SU-DHL-6 (cell line): Measurements from ENCODE around the gene ZNF664.

ENCODE experiments used
- H2AFZ ChIP-seq: fragments of 200-600 bp; sonication (generic); 2 replicates; pipeline ENCODE4 v1.6.1; 2014; ENCODE audit warnings: low read depth, mild to moderate bottlenecking, moderate library complexity, mixed read lengths, antibody characterized with exemption, low read length; ENCODE audit not compliant: severe bottlenecking
- H3F3A ChIP-seq: fragments of 200-600 bp; shearing (Covaris generic); 2 replicates; pipeline ENCODE4 v1.6.0; 2016; ENCODE audit warnings: antibody characterized with exemption, mild to moderate bottlenecking; ENCODE audit not compliant: insufficient read depth
- H3K27ac ChIP-seq: fragments of 200-600 bp; sonication (generic); 2 replicates; pipeline ENCODE4 v1.5.1; 2016; ENCODE audit warnings: low read depth, mild to moderate bottlenecking, low read length, moderate library complexity, mixed read lengths
- H3K27me3 ChIP-seq: fragments of 200-600 bp; sonication (generic), shearing (Covaris generic); 2 replicates; pipeline ENCODE4 v1.6.0; 2014; ENCODE audit warnings: mild to moderate bottlenecking, low read length
- H3K36me3 ChIP-seq: fragments of 200-600 bp; sonication (generic); 2 replicates; pipeline ENCODE4 v1.6.1; 2014; ENCODE audit warnings: mild to moderate bottlenecking, low read length, mixed read lengths
- H3K4me2 ChIP-seq: fragments of 300-600, 200-600 bp; shearing (Covaris generic), sonication (generic); 2 replicates; pipeline ENCODE4 v1.6.0; 2014; ENCODE audit warnings: low read length, low read depth, mild to moderate bottlenecking; ENCODE audit not compliant: poor library complexity, severe bottlenecking
- H3K4me3 ChIP-seq: fragments of 200-600 bp; sonication (generic); 2 replicates; pipeline ENCODE4 v1.5.1; 2014; ENCODE audit warnings: antibody characterized with exemption, low read length, mild to moderate bottlenecking, mixed read lengths; ENCODE audit not compliant: insufficient read depth, poor library complexity, severe bottlenecking
- H3K79me2 ChIP-seq: fragments of 200-600 bp; sonication (generic); 2 replicates; pipeline ENCODE4 v1.6.1; 2014; ENCODE audit warnings: mild to moderate bottlenecking, low read length, moderate library complexity; ENCODE audit not compliant: insufficient read depth
- H3K9ac ChIP-seq: fragments of 200-600 bp; sonication (generic); 2 replicates; pipeline ENCODE4 v1.7.0; 2014; ENCODE audit warnings: mild to moderate bottlenecking, low read length
- H3K9me2 ChIP-seq: fragments of 200-600 bp; sonication (generic); replicated peaks from 2 replicates; pipeline ENCODE4 v1.6.1; 2014; ENCODE audit warnings: low read length; ENCODE audit not compliant: insufficient read depth
- H3K9me3 ChIP-seq: fragments of 200-600 bp; sonication (generic); 2 replicates; pipeline ENCODE4 v1.6.1; 2014; ENCODE audit warnings: low read length, mixed read lengths; ENCODE audit not compliant: insufficient read depth
- H4K20me1 ChIP-seq: fragments of 200-600 bp; sonication (generic); 2 replicates; pipeline ENCODE4 v1.6.1; 2014; ENCODE audit warnings: low read depth, mild to moderate bottlenecking, antibody characterized with exemption, low read length, moderate library complexity, mixed read lengths
- CTCF ChIP-seq: fragments of 200-600 bp; sonication (generic); IDR thresholded peaks from one replicate; pipeline ENCODE4 v1.5.1; 2017; ENCODE audit warnings: antibody characterized with exemption, mild to moderate bottlenecking, low read length, moderate library complexity; ENCODE audit not compliant: insufficient read depth, poor library complexity, severe bottlenecking
- EZH2phosphoT487 ChIP-seq: fragments of 200-600 bp; sonication (generic), shearing (Covaris generic); conservative IDR thresholded peaks from 2 replicates; pipeline ENCODE4 v1.6.1; 2018; ENCODE audit warnings: mild to moderate bottlenecking, antibody characterized with exemption, low read length, moderate library complexity, mixed read lengths

The ZNF664 gene

GRCh38 chr12:123954647-123955350, 18.2 kb upstream of the ZNF664 start:
- H3K9me3 ChIP-seq, result no peaks in the 10 kb centered on the region

GRCh38 chr12:123956249-123956648, 16.8 kb upstream of the ZNF664 start:
- H3K27me3 ChIP-seq, result no peaks in the 10 kb centered on the region
- H3K9me2 ChIP-seq, result no peaks in the 10 kb centered on the region
- H3K79me2 ChIP-seq, result no peaks in the 10 kb centered on the region
- H3K36me3 ChIP-seq, result no peaks in the 10 kb centered on the region
- no peak overlapping the region for H3K9ac ChIP-seq
- no peaks in the 10 kb centered on the region for H3K9me3 ChIP-seq
- H4K20me1 ChIP-seq, result no peaks in the 10 kb centered on the region
- H3F3A ChIP-seq, result no peaks in the 10 kb centered on the region
- no peak overlapping the region for H3K4me3 ChIP-seq
- H3K27ac ChIP-seq, result no peak overlapping the region
- no peak overlapping the region for H2AFZ ChIP-seq
- no peak for TF ChIP-seq EZH2phosphoT487
- TF ChIP-seq CTCF, result no peak
- no peak overlapping the region for H3K4me2 ChIP-seq

More at GRCh38 chr12:123954647-123955350, 18.2 kb upstream of the ZNF664 start:
- Histone ChIP-seq H2AFZ (no peak overlapping the region), H3F3A (no peaks in the 10 kb centered on the region), H4K20me1 (no peaks in the 10 kb centered on the region), H3K27me3 (no peaks in the 10 kb centered on the region), H3K9ac (no peak overlapping the region), H3K36me3 (no peaks in the 10 kb centered on the region), H3K4me3 (no peak overlapping the region), H3K79me2 (no peaks in the 10 kb centered on the region), H3K4me2 (no peak overlapping the region), H3K9me2 (no peaks in the 10 kb centered on the region), H3K27ac (no peak overlapping the region)
- TF ChIP-seq CTCF (no peak), EZH2phosphoT487 (no peak)

GRCh38 chr12:123957196-123957595, 15.8 kb upstream of the ZNF664 start:
- no peak overlapping the region for H3K4me2 ChIP-seq
- H3K27me3 ChIP-seq, result no peaks in the 10 kb centered on the region
- no peaks in the 10 kb centered on the region for H3K79me2 ChIP-seq
- H3K4me3 ChIP-seq, result no peak overlapping the region
- H3K9ac ChIP-seq, result no peak overlapping the region
- no peaks in the 10 kb centered on the region for H3K36me3 ChIP-seq
- H3F3A ChIP-seq, result no peaks in the 10 kb centered on the region
- no peaks in the 10 kb centered on the region for H3K9me2 ChIP-seq
- H2AFZ ChIP-seq, result no peak overlapping the region
- TF ChIP-seq CTCF (no peak), EZH2phosphoT487 (no peak)
- no peaks in the 10 kb centered on the region for H4K20me1 ChIP-seq
- H3K9me3 ChIP-seq, result no peaks in the 10 kb centered on the region
- no peak overlapping the region for H3K27ac ChIP-seq
